HG02938 (cell line): ENCODE results near the gene FOXD2.

Source experiments
- ATAC-seq: cut with Tn5 transposase; IDR thresholded peaks from one replicate; pipeline ENCODE4 v1.9.1; 2021; ENCODE audit warnings: mild to moderate bottlenecking, moderate library complexity; ENCODE audit not compliant: unreplicated experiment

Gene FOXD2

GRCh38 chr1:47437447-47438164 is at the start of gene FOXD2:
TSS of gene FOXD2 (plus strand) at chr1:47438044. CDS start at chr1:47438136, 92 bp downstream.
- peak; percentile 69 for ATAC-seq

DNA sequence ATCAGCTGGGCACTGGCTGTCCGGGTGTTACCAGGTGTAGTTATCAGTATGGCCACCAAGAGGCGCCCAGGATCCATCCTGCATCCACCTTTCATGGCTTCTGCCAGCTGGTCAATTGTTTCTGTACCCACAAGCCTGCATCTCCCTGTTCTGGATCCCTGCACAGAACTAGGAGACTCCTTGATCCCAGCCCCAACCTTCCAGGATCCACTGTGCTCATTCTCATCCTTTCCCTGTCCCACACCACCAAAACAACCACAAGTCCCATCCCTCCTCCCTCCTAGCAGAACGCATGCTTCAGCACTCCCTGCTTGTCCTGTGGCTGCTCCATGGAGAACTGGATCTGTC is 49.0 kb upstream of the FOXD2 start:
- ATAC-seq: peak; percentile 68

DNA sequence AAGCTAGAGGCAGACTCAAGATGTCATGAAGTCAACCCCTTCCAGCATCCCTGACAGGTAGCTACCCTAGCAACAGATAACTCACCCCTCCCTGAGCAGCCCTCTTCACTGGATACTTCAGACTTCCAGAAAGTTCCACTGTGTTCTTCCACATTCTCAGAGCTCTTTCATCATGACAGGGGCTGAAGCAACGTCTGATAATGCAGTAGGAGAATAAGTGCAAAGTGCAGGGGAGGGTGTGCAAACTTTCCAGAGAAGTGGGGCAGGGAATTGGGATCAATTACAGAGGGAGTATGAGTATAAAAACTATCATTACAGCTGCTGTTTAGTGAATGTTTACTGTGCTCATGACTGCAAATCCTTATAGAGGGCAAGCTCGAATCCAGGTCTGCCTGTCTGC is 48.1 kb upstream of the FOXD2 start:
- no peak for ATAC-seq

DNA sequence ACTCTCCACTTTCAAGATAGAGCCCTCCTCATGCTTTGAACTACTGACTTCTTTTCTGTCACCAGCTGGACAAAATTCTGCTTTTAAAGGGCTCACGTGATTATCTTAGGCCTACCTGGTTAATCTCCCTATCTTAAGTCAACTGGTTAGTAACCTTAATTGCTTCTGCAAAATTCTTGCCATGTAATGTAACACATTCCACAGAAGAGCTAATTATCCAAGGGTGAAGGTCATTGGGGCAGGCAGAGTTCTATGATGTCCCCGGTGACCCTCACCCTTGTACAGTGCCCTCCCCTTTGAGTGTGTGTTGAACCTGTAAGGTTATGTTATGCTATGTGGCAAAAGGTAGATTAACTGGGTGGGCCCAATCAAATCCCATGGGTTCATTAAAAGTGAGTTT is 47.0 kb upstream of the FOXD2 start:
- no peak for ATAC-seq

- no peak for ATAC-seq
Observed at GRCh38 chr1:47393141-47393540, 44.7 kb upstream of the FOXD2 start.

DNA sequence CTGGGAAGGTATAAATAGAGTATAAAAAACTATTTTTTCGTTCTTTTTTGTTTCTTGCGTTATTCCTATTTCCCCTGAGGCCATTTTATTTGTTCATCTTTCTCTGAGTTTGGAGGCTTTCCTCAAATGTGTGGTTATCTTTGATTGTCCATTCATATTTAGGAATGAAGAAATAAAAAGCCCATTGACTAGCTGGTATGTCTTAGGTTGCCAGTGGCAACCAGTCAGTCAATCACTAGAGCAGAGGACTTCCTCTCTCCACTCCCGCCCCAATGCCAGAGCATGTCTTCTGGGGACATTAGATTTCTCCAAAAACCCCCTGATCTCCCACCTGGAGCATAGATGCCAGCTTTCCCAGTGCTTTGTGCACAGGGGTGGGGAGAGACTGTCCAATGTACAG is 42.4 kb upstream of the FOXD2 start:
- no peak for ATAC-seq

- no peak for ATAC-seq
Observed at GRCh38 chr1:47396671-47397196, 41.1 kb upstream of the FOXD2 start.

- ATAC-seq: no peak
Observed at GRCh38 chr1:47399138-47399845, 38.6 kb upstream of the FOXD2 start.

- no peak for ATAC-seq
Observed at GRCh38 chr1:47399846-47400155, 38.0 kb upstream of the FOXD2 start.

DNA sequence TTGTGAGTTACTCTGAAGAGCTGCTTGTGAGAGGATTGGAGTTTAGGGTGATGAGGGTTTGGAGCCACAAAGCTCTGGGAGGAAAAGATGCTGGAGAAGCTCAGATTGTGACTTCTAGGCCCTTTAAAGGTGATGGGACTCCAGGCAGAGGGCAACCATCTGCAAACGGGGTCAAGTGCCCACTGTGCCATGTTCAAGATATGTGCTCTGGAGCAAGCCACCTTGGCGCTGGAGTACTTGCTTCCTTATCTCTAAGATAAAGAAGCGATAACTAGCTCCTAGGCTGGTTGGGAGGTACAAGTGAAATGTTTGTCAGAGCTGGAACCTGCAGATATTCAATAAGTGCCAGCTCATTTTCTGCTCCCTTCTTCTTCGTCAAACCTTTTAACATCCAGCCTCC is 36.1 kb upstream of the FOXD2 start:
- no peak for ATAC-seq

DNA sequence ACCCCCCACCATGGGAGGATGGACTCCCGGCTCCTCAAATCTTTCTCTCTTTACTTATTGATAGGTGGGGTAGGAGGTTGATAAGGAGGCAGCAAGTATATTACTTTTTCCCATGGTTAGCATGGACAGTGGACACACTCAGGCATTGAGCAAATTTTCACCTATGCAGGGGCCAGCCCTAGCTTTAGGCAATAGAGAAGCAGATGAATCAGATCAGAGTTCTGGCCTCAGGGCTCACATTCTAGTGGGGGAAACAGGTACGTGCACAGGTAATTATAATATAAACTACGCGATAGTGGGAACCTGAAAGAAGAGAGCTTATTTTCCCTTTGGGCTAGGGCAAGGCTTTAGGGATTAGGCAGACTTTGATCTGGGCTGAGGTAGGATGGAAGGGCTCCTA is 35.3 kb upstream of the FOXD2 start:
- ATAC-seq: no peak

DNA sequence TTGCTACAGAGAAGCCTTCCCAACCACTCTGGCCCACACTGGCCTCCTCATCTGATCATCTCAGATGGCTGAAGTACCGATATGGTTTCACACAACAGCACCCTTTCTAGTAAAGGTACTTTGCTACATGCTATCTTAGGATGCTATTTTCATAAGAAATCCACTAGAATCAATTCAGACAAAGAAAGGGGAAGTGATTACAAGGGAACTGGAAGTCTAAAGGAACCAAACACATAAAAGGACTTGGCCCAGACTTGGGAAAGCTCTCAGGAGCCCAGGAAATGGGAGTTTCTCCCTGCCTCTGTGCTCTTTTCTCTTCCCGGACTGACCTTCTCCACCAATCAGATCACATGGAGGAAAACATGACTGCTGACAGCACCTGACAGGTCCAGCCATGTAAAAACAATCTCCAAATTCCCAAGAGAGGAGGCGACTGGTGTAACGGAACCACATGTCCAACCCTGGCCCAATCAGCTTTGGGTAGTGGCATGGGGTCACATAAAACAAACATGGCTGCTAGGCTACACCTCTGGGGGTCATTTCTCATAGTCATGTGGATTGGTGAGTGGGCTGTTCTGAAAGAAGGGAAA is 34.4 kb upstream of the FOXD2 start:
- no peak for ATAC-seq

DNA sequence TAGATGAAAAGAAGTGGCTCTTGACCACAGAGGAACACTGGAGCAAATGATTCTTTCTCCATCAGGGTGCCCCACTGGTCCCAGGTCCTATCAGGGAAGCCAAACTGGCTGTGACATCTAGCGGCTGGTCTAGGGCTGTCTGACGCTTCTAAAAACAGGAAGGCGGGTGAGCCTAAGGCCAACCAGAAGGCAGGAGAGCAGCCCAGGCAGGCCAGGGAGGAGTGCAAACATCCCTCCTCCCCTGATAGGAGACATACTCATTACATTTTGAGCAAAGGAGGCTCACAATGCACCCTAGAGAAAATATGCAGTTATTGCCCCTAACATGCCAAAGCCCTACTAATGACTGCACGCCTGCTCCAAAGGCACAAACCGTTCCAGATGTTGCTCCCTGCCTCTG is 32.1 kb upstream of the FOXD2 start:
- no peak for ATAC-seq

DNA sequence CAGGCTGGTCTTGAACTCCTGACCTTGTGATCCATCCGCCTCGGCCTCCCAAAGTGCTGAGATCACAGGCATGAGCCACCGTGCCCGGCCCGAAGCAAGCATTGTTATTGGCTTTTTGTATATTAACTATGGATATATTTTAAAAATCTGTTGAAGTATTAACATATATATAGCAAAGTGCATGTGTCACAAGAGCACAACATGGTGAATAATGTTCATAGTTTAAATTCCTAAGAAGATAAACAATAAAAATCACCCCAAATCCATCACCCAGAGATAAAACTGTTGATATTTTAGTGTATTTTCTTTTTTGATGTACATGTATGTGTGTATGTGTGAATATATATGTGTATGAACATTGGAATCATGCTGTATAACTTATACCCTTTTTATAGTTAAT is 30.9 kb upstream of the FOXD2 start:
- ATAC-seq: no peak

DNA sequence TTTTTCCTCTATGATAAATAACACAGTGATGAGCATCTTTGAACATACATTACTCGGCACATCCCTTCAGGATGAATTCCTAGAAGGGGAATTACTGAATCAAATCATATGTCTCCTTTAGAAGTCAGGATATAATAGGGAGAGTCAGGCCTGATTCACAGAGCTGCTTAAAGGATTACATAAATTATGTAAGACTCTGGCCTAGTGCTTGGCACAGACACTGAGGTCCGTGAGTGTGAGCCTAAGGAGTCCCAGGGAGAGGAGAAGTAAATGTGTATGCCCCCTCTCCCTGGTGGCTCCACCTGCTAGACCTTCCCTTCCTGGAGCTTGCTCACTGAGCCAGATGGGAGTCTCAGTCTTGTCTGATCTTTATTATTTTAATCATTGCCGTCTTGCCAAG is 30.4 kb upstream of the FOXD2 start:
- ATAC-seq: no peak

DNA sequence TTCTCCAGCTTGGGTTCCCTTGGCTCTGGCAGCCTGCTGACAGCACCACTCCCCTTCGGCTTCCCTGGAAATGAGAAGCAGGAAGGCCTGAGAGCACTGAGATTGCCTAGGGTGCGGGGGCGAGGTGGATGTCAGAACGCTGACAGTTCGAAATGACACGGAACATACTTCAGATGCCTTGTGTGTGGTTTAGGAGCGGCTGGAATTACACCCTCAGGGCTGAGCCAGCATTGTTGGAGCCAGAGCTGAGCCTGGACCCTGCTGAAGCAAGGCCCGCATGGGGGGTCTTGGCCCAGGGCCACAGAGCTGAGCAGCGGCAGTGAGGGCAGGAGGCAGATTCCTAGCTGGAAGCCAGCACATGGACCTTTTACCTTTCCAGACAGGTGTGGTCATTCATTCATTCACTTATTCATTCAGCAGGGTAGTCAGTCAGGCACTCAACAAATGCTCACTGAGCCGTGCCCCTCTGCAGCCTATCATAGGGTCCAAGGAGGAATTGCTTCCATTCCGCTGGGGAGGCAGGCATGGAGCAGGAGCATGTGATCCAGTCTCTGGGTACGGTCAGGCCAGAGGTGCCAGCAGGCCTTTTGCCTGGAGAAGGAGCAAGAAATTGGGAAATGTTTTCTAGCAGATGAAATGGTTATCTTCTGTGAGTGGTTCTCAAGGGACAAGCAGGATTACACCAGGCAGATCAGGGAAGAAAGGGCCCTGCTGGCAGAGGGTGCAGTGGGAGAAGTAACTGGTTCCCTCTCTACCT is 28.4 kb upstream of the FOXD2 start:
- ATAC-seq: no peak

GRCh38 chr1:47410068-47410455 is 27.8 kb upstream of the FOXD2 start:
- no peak for ATAC-seq

- no peak for ATAC-seq
Observed at GRCh38 chr1:47411436-47411835, 26.4 kb upstream of the FOXD2 start.

DNA sequence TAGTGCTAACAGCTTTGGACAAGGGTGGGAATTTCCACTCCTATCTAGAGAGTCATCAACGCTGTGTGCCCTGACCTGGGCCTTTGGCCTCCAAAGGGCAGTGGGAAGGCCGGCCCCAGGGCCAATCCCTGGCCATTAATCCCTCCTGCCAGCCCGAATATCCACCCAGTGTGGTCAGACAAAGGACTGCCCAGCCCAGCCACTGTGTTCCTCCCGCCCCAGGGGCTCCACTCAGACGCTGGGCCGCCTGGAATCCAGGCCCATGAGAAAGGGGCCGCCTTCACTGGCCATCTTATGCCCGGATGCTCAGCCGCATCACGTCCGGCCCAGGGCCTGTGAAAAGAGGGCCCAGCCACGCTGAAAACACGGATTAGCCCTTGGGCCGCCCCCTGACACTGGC is 25.4 kb upstream of the FOXD2 start:
- no peak for ATAC-seq

DNA sequence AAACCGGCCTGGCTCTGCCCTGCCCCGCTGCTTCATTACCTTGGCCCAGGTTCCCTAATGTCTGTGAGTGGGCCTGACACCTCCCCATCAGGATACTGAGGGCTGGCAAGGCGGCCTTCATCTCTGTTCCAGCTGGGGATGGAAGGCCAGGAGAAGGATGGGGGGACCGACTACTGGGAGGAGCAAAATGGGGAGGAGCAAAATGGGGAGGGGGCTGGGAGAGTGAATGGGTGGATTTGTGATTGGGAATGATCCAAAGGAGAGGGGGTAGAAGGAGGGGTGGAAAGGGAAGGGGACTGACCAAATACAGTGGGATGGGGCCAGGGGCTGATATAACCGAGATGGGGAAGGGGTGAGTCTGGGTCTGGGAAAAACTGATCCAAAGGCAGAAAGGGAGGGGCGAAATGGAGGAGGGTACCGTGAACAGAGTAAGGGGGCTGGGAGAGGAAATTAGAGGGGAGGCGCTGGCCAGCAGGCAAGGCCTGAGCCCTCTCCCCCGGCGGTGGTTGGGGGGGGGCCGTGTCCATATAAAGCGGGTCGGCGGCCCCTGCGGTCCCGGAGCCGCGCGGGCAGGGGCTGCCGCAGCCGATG is 22.0 kb upstream of the FOXD2 start, which contains the start of gene FOXE3:
FOXE3 (plus strand) TSS at position 558 of the 591 bp plus-strand sequence; CDS start at position 589, 31 bp downstream.
- ATAC-seq: no peak
